Fibroblast of villous mesenchyme (primary cell): ENCODE data around the gene FAM131A. TPM values are rescaled to one million over a fixed set of nuclear protein-coding genes. Genes with fewer than 3 reads are reported as not detected.

Source experiments
- DNase-seq: peaks from one replicate; pipeline ENCODE4 v3.0.0-alpha.2; 2010; ENCODE audit warnings: low read depth
- H3K4me3 ChIP-seq: 2 replicates; pipeline ENCODE4 v1.5.1; 2011; ENCODE audit warnings: low read depth, mild to moderate bottlenecking, low read length
- CTCF ChIP-seq: IDR thresholded peaks from 2 replicates; pipeline ENCODE4 v1.5.1; 2012; ENCODE audit warnings: low read depth, mild to moderate bottlenecking, low read length; ENCODE audit not compliant: insufficient read depth
- total RNA-seq: library from RNA; depleted of rRNA; stranded (reverse); fragments of >200 nt; gene quantifications from 2 replicates; pipeline ENCODE4 v1.2.3, GENCODE V29; 2012

The FAM131A gene
- total RNA-seq, 1 donor, result 17.3 TPM

GRCh38 chr3:184351511-184352148 lies 14.2 kb downstream of the FAM131A start:
- no peak for DNase-seq

GRCh38 chr3:184352149-184352785 lies 14.9 kb downstream of the FAM131A start:
- no peak for TF ChIP-seq CTCF
- DNase-seq, result no peak
- no peak overlapping the region for H3K4me3 ChIP-seq

More at GRCh38 chr3:184351511-184352148, 14.2 kb downstream of the FAM131A start:
- H3K4me3 ChIP-seq, result no peak overlapping the region
- no peak for TF ChIP-seq CTCF

DNA sequence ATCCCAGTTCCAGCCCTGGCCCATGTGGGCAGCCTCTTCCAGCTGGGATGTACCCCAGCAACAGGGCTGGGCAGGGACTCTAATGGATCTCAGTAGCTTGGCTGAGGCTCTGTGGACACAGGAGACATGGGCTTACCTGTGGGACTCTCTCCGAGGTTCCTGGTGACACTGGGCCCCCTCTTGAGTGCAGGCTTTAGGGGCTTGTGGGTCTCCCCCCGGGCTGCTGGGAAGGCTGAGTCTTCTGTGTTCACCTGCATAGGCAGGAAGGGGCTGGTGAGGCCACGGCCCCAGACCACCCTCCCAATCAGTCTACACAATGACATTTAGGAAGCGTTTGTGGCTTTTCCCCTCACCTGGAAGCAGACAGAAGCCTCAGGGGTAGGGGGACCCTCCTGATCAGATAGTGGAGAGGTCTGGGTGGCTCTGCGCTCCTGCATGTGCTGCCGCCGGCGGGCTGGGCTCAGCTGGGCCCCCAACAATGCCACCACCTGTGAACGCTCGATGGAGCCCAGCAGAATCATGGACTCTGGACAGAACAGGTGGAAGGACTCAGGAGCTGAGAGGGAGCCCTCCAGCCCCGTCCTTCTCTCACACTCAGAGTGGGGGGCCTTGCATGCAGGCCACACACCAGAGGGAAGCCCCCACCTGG lies 15.6 kb downstream of the FAM131A start:
- no peak for TF ChIP-seq CTCF
- H3K4me3 ChIP-seq, result no peak overlapping the region
- no peak for DNase-seq

- TF ChIP-seq CTCF, result no peak
- no peak overlapping the region for H3K4me3 ChIP-seq
- DNase-seq, result no peak
Observed at GRCh38 chr3:184353546-184353941, 16.1 kb downstream of the FAM131A start.

DNA sequence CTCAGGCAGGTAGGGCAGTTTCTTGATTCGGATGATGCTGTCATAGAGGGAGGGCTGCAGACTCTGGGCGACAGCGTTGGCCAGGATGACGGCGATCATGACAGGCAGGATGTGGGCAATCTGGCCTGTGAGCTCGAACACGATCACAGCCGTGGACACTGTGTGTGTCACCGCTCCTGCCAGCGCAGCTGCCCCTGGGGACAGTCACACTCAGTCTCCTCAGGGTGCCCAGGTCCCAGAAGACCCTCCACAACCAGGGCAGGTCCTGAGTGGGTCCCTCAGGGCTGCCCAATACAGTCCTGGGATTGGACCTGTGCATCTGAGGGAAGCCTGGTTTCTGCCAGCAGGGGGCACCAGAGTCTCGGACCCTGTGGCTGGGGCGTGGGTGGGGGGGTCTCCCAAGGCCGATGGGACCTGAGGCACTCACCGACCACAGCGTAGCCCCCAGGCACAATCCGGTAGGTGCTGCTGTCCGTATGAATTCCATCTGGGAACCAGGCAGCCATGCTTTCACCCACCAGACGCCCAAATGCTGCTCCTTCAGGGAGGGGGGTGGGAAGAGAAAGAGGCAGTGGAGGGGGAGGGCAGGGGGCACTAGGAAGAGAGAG lies 16.8 kb downstream of the FAM131A start:
- TF ChIP-seq CTCF, result peak; percentile 74
- DNase-seq, result no peak
- H3K4me3 ChIP-seq, result no peak overlapping the region

GRCh38 chr3:184354754-184355153 lies 17.4 kb downstream of the FAM131A start:
- no peak for TF ChIP-seq CTCF
- DNase-seq, result no peak
- H3K4me3 ChIP-seq, result no peak overlapping the region
